ENCODE data around the gene KIAA1671.

- no peak for TF ChIP-seq CTCF (IDR thresholded peaks at IDR 0.05)
- no peak for TF ChIP-seq POLR2A (IDR thresholded peaks at IDR 0.05)
- no peak for TF ChIP-seq EP300 (IDR thresholded peaks at IDR 0.05)
Measured at GRCh38 chr22:25096638-25097405, 144.3 kb downstream of the KIAA1671 start.
